Measurements from ENCODE around the gene RNF11. TPM values are rescaled to one million over a fixed set of nuclear protein-coding genes. Genes with fewer than 3 reads are reported as not detected.

Gene RNF11
- total and polyA plus RNA-seq, 7 donors: 64.3 to 137 (median 107) TPM

GRCh38 chr1:51288578-51288977, 52.5 kb downstream of the RNF11 start:
- TF ChIP-seq CTCF (IDR thresholded peaks at IDR 0.05): no peak
- Histone ChIP-seq H3K9me3 (no peaks in the 10 kb centered on the region), H3K4me3 (no peak overlapping the region), H3K36me3 (ENCODE audit: insufficient read depth in 1 of 2, low read depth in 1 of 2) (no peaks in the 10 kb centered on the region), H3K27ac (no peak overlapping the region), H3K27me3 (ENCODE audit: insufficient read depth in 3 of 3, low read length in 2 of 3) (no peaks in the 10 kb centered on the region), H3K4me1 (no peaks in the 10 kb centered on the region)
- DNase-seq (no peak), ATAC-seq (no peak)
- 77 to 85% (median 79%) methylated on average over 5 of the region's 5 CpGs for WGBS, 3 donors
- intact Hi-C loops (cut with DNase I): no loop called here

GRCh38 chr1:51289676-51290488, 53.8 kb downstream of the RNF11 start:
- ATAC-seq (peak in 1 of 4 donors; percentile 3), DNase-seq (no peak)
- TF ChIP-seq CTCF (IDR thresholded peaks at IDR 0.05): no peak
- Histone ChIP-seq H3K4me1 (no peaks in the 10 kb centered on the region), H3K36me3 (ENCODE audit: insufficient read depth in 1 of 2, low read depth in 1 of 2) (no peaks in the 10 kb centered on the region), H3K27me3 (ENCODE audit: insufficient read depth in 3 of 3, low read length in 2 of 3) (no peaks in the 10 kb centered on the region), H3K4me3 (no peak overlapping the region), H3K27ac (no peak overlapping the region), H3K9me3 (no peaks in the 10 kb centered on the region)
- WGBS, 3 donors: 56 to 70% (median 56%) methylated on average over 8 of the region's 8 CpGs
- intact Hi-C loops (cut with DNase I): no loop called here

GRCh38 chr1:51290489-51290847, 54.4 kb downstream of the RNF11 start:
- Histone ChIP-seq H3K4me1 (no peaks in the 10 kb centered on the region), H3K9me3 (no peaks in the 10 kb centered on the region), H3K4me3 (no peak overlapping the region), H3K36me3 (ENCODE audit: insufficient read depth in 1 of 2, low read depth in 1 of 2) (no peaks in the 10 kb centered on the region), H3K27ac (no peak overlapping the region), H3K27me3 (ENCODE audit: insufficient read depth in 3 of 3, low read length in 2 of 3) (no peaks in the 10 kb centered on the region)
- no peak for ATAC-seq
- DNase-seq: no peak
- WGBS, 3 donors: 80 to 92% (median 91%) methylated on average over 5 of the region's 5 CpGs
- intact Hi-C loops (cut with DNase I): no loop called here
- TF ChIP-seq CTCF (IDR thresholded peaks at IDR 0.05): no peak

- no peak overlapping the region for H3K27ac ChIP-seq
- H3K9me3 ChIP-seq: no peaks in the 10 kb centered on the region
- H3K27me3 ChIP-seq (ENCODE audit: insufficient read depth in 3 of 3, low read length in 2 of 3): no peaks in the 10 kb centered on the region
- no peaks in the 10 kb centered on the region for H3K4me1 ChIP-seq
- H3K36me3 ChIP-seq (ENCODE audit: insufficient read depth in 1 of 2, low read depth in 1 of 2): no peaks in the 10 kb centered on the region
- no peak overlapping the region for H3K4me3 ChIP-seq
- intact Hi-C loops (cut with DNase I): no loop called here
- WGBS, 3 donors: 61 to 63% (median 63%) methylated on average over 13 of the region's 13 CpGs
- ATAC-seq (no peak), DNase-seq (no peak)
- no peak for TF ChIP-seq CTCF (IDR thresholded peaks at IDR 0.05)
These were observed 57.9 kb downstream of the RNF11 start for GRCh38 chr1:51293898-51294515.
